Mesenchymal stem cell (in vitro differentiated cells and primary cell): ENCODE measurements around the gene EML4.

Experiments used
- DNase-seq: peaks from one replicate; pipeline ENCODE4 v3.0.0-alpha.2; 2013
- H2AFZ ChIP-seq: one replicate; pipeline ENCODE4 v1.6.1; 2013; ENCODE audit warnings: low read depth, mild to moderate bottlenecking, control low read depth, inconsistent platforms, low read length, moderate library complexity
- H2AK5ac ChIP-seq: 2 replicates; pipeline ENCODE4 v1.6.1; 2013; ENCODE audit warnings: low read length, moderate library complexity, mild to moderate bottlenecking, inconsistent platforms; ENCODE audit not compliant: severe bottlenecking
- H2BK120ac ChIP-seq: one replicate; pipeline ENCODE4 v1.6.1; 2013; ENCODE audit warnings: low read depth, mild to moderate bottlenecking, inconsistent platforms, low read length, moderate library complexity
- H2BK12ac ChIP-seq, 2 experiments: one replicate each; pipeline ENCODE4 v1.6.1; 2013; ENCODE audit warnings: inconsistent platforms in 2 of 2, low read length in 2 of 2, mild to moderate bottlenecking in 2 of 2, moderate library complexity in 2 of 2, control low read depth in 1 of 2
- H2BK15ac ChIP-seq: one replicate; pipeline ENCODE4 v1.6.1; 2013; ENCODE audit warnings: mild to moderate bottlenecking, low read depth, inconsistent platforms; ENCODE audit not compliant: poor library complexity, severe bottlenecking
- H2BK5ac ChIP-seq: 2 replicates; pipeline ENCODE4 v1.6.1; 2013; ENCODE audit warnings: low read depth, mild to moderate bottlenecking, low read length, control low read depth, inconsistent platforms; ENCODE audit not compliant: poor library complexity, severe bottlenecking
- H3K14ac ChIP-seq, 2 experiments: one replicate each; pipeline ENCODE4 v1.6.1; 2013; ENCODE audit warnings: inconsistent platforms in 2 of 2, low read length in 2 of 2, control low read depth in 1 of 2, mild to moderate bottlenecking in 1 of 2, moderate library complexity in 1 of 2
- H3K18ac ChIP-seq, 2 experiments: one replicate each; pipeline ENCODE4 v1.6.1; 2013; ENCODE audit warnings: inconsistent platforms in 2 of 2, low read length in 2 of 2, control low read depth in 1 of 2, low read depth in 1 of 2, mild to moderate bottlenecking in 1 of 2
- H3K23ac ChIP-seq, 2 experiments: one replicate each; pipeline ENCODE4 v1.6.1; 2013; ENCODE audit warnings: inconsistent platforms in 2 of 2, low read length in 2 of 2, mild to moderate bottlenecking in 2 of 2, moderate library complexity in 2 of 2, control low read depth in 1 of 2
- H3K27ac ChIP-seq: 2 replicates; pipeline ENCODE4 v1.5.1; 2013; ENCODE audit warnings: mild to moderate bottlenecking, moderate library complexity, low read length, control low read depth, inconsistent platforms; ENCODE audit not compliant: poor library complexity, severe bottlenecking
- H3K27me3 ChIP-seq, 2 experiments: 2 replicates each; pipeline versions ENCODE4 v1.6.1 to v1.7.0; 2013; ENCODE audit warnings: low read length in 2 of 2, mild to moderate bottlenecking in 2 of 2, moderate library complexity in 2 of 2, control low read depth in 1 of 2, inconsistent platforms in 1 of 2; ENCODE audit not compliant: control insufficient read depth in 1 of 2, insufficient read depth in 1 of 2
- H3K36me3 ChIP-seq, 2 experiments: 2 replicates each; pipeline versions ENCODE4 v1.6.1 to v1.7.0; 2013; ENCODE audit warnings: low read length in 2 of 2, control low read depth in 1 of 2, inconsistent platforms in 1 of 2, low read depth in 1 of 2, mild to moderate bottlenecking in 1 of 2; ENCODE audit not compliant: insufficient read depth in 2 of 2, control insufficient read depth in 1 of 2
- H3K4ac ChIP-seq, 2 experiments: one replicate each; pipeline ENCODE4 v1.6.1; 2013; ENCODE audit warnings: inconsistent platforms in 2 of 2, low read length in 2 of 2, mild to moderate bottlenecking in 2 of 2, moderate library complexity in 2 of 2, control low read depth in 1 of 2, low read depth in 1 of 2
- H3K4me1 ChIP-seq: 2 replicates; pipeline ENCODE4 v1.6.1; 2013; ENCODE audit warnings: low read depth, low read length, control low read depth; ENCODE audit not compliant: control insufficient read depth, insufficient read depth
- H3K4me2 ChIP-seq: 2 replicates; pipeline ENCODE4 v1.6.1; 2013; ENCODE audit warnings: low read length, mild to moderate bottlenecking, inconsistent platforms; ENCODE audit not compliant: poor library complexity, severe bottlenecking
- H3K4me3 ChIP-seq, 2 experiments: 2 replicates each; pipeline versions ENCODE4 v1.5.1 to v1.7.0; 2013; ENCODE audit warnings: low read length in 2 of 2, mild to moderate bottlenecking in 2 of 2, control low read depth in 1 of 2, low read depth in 1 of 2; ENCODE audit not compliant: insufficient read depth in 1 of 2
- H3K79me1 ChIP-seq: replicated peaks from 2 replicates; pipeline ENCODE4 v1.6.1; 2013; ENCODE audit warnings: mild to moderate bottlenecking, control low read depth, low read length, inconsistent platforms; ENCODE audit not compliant: poor library complexity, severe bottlenecking
- H3K9ac ChIP-seq: 2 replicates; pipeline ENCODE4 v1.7.0; 2013; ENCODE audit warnings: mild to moderate bottlenecking, low read length, moderate library complexity
- H3K9me3 ChIP-seq: 2 replicates; pipeline ENCODE4 v1.7.0; 2013; ENCODE audit warnings: mild to moderate bottlenecking, low read length; ENCODE audit not compliant: control insufficient read depth
- H4K8ac ChIP-seq: one replicate; pipeline ENCODE4 v1.6.1; 2013; ENCODE audit warnings: inconsistent platforms, mild to moderate bottlenecking, low read length, moderate library complexity
- H4K91ac ChIP-seq: one replicate; pipeline ENCODE4 v1.6.1; 2013; ENCODE audit warnings: mild to moderate bottlenecking, low read length, inconsistent platforms
- WGBS: methylation state at CpG from one replicate; pipeline ENCODE4 v1.1.7; 2013; ENCODE audit warnings: mixed read lengths; 5-methylcytosine and 5-hydroxymethylcytosine counted together

Gene EML4

DNA sequence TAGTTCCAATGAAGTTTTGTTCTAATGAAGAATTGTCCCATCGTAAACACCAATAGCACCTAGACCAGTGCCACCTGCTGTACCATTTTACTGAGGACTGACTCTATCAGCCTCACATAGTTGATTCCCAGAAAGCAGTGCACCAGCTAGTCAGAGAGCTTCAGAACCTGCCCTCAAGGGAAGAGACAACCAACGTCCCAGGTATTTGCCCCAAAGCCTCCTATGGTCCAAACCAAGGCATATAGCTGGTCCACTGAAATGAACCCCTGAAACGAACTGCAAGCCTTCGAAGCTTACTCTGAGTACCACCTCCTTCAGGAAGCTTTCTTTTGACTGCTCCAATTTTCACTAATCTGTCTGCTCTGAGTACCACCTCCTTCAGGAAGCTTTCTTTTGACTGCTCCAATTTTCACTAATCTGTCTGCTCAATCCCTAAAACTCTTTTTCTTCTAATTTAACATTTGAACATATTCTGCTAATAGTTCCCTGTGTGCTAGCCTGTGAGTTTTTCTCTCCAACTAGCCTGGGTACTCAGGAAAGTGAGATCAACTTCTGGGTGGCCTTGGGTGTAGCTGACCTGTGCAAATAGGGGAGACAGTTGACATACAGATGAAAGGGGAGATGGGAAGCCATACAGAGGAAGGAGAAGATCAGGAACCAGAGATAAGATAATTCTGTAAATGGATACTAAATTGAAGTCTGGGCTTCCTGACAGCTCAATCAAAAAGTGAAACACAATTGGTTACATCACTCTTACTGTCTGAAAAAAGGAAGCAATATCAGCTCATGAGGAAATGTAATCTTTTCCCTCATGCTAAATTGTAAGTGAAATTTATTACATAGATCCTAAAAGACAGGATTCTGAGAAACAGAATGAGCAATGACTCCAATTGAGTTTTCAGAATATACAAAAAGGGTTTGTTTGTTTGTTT lies 33.5 kb upstream of the EML4 start:
- no peak for DNase-seq
- no peak overlapping the region for H3K23ac ChIP-seq
- no peak overlapping the region for H2AFZ ChIP-seq
- H4K91ac ChIP-seq, result no peak overlapping the region
- H3K79me1 ChIP-seq, result no peaks in the 10 kb centered on the region
- H4K8ac ChIP-seq, result no peak overlapping the region
- H3K9me3 ChIP-seq, result no peaks in the 10 kb centered on the region
- no peak overlapping the region for H3K4me2 ChIP-seq
- no peaks in the 10 kb centered on the region for H3K36me3 ChIP-seq
- H2BK120ac ChIP-seq, result no peak overlapping the region
- no peaks in the 10 kb centered on the region for H3K27me3 ChIP-seq
- H3K4ac ChIP-seq, result peak overlapping the region; percentile 7 to 60
- peak overlapping the region; percentile 95 for H2AK5ac ChIP-seq
- H3K9ac ChIP-seq, result no peak overlapping the region
- no peak overlapping the region for H2BK15ac ChIP-seq
- H2BK5ac ChIP-seq, result no peak overlapping the region
- H3K4me1 ChIP-seq, result peaks cover 24% of the 10 kb centered on the region
- H3K18ac ChIP-seq, result no peak overlapping the region
- H3K27ac ChIP-seq, result no peak overlapping the region
- WGBS, result 94% methylated on average over 4 of the region's 4 CpGs
- no peak overlapping the region for H3K14ac ChIP-seq
- H2BK12ac ChIP-seq, result no peak overlapping the region
- no peak overlapping the region for H3K4me3 ChIP-seq

DNA sequence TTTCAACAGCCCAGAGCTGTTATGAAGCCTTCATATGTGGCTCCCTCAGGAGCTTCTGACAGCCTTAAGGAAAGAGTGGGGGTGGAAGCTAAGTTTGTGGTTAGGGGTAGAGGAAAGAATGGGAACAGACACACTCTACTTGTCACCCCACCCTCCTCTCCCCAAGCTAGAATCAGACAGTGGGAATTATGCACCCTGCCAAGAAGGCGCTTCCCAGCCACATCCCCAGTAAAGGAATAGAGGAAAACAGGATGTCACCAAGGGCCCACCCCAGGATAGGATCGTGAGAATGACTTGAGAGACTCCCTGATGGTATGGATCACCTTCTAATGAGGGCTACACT lies 32.4 kb upstream of the EML4 start:
- H3K27ac ChIP-seq, result no peak overlapping the region
- DNase-seq, result peak; percentile 36
- no peaks in the 10 kb centered on the region for H3K9me3 ChIP-seq
- H2BK15ac ChIP-seq, result no peak overlapping the region
- peak overlapping the region in 1 of 2 experiments; percentile 9 for H3K23ac ChIP-seq
- H3K36me3 ChIP-seq, result no peaks in the 10 kb centered on the region
- H3K9ac ChIP-seq, result no peak overlapping the region
- peak overlapping the region in 1 of 2 experiments; percentile 42 for H3K18ac ChIP-seq
- no peak overlapping the region for H4K8ac ChIP-seq
- H2BK5ac ChIP-seq, result no peak overlapping the region
- WGBS, result 52% methylated on average over 2 of the region's 2 CpGs
- H3K4me2 ChIP-seq, result no peak overlapping the region
- H3K4ac ChIP-seq, result peak overlapping the region in 1 of 2 experiments; percentile 64
- peak overlapping the region; percentile 63 for H2AK5ac ChIP-seq
- H4K91ac ChIP-seq, result no peak overlapping the region
- no peaks in the 10 kb centered on the region for H3K79me1 ChIP-seq
- no peak overlapping the region for H3K4me3 ChIP-seq
- no peaks in the 10 kb centered on the region for H3K27me3 ChIP-seq
- H2BK120ac ChIP-seq, result no peak overlapping the region
- no peak overlapping the region for H3K14ac ChIP-seq
- peaks cover 30% of the 10 kb centered on the region for H3K4me1 ChIP-seq
- peak overlapping the region; percentile 56 to 75 for H2BK12ac ChIP-seq
- H2AFZ ChIP-seq, result no peak overlapping the region

DNA sequence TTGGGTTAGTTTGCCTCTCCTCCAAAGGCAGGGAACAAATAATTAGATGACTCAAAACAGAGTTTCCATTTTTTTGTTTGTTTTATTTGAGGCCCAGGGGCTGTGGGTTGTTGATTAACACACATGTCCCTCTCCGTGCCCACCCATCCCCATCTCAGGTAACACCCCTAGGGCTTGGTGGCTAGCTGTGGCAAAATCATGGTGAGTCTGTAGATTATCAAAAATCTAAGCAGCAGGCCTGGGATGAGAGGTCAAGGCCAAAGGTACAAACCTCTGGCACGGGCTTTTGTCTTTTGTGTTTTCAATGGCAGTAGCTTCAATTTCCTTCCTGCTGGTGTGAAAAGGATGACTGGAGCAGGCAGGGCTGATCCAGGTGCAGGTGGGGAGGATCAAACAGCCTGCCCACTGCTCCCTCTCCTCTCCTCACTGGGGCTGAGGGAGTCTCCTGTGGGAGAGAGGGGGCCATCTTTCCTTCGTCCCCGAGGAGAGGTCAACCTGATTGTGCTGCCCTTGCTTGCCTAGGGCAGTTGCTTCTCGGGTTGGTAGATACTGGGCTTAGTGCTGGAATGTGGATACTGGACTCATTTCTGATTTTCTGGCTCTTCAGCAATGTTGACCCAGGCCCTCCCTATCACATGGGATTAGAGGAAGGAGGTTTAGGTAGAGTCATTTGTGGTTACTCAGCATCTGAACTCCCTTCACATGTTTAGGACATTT lies 31.9 kb upstream of the EML4 start:
- Histone ChIP-seq H4K8ac (no peak overlapping the region), H3K4me2 (no peak overlapping the region), H3K18ac (peak overlapping the region in 1 of 2 experiments; percentile 78), H3K27me3 (no peaks in the 10 kb centered on the region), H3K4me1 (peaks cover 28% of the 10 kb centered on the region), H2BK120ac (peak overlapping the region; percentile 19), H3K23ac (peak overlapping the region in 1 of 2 experiments; percentile 9), H2BK12ac (peak overlapping the region in 1 of 2 experiments; percentile 97), H3K4ac (peak overlapping the region; percentile 3 to 91), H2BK15ac (peak overlapping the region; percentile 95), H3K27ac (peak overlapping the region; percentile 0), H3K36me3 (no peaks in the 10 kb centered on the region), H3K9me3 (no peaks in the 10 kb centered on the region), H4K91ac (no peak overlapping the region), H3K79me1 (no peaks in the 10 kb centered on the region), H2AFZ (no peak overlapping the region), H3K4me3 (no peak overlapping the region), H2BK5ac (no peak overlapping the region), H2AK5ac (peak overlapping the region; percentile 97), H3K9ac (no peak overlapping the region), H3K14ac (peak overlapping the region in 1 of 2 experiments; percentile 93)
- DNase-seq, result no peak
- 95% methylated on average over 2 of the region's 5 CpGs for WGBS
